Tibial artery (tissue), 4 donors: Measurements from ENCODE around the gene PDXK.

Experiments used
- DNase-seq, 2 donors: peaks; one replicate each; pipeline ENCODE4 v3.0.0-alpha.2; 2019
- H3K27ac ChIP-seq, 2 donors: fragments of 200-600 bp; sonication (generic) in 1 of 2; 1 replicate in 1 of 2; 2 replicates in 1 of 2; pipeline ENCODE4 v1.5.1; 2018 to 2019; ENCODE audit warnings: mild to moderate bottlenecking in 1 of 2
- H3K27me3 ChIP-seq, 2 donors: fragments of 200-600 bp; sonication (generic) in 1 of 2; one replicate each; pipeline versions ENCODE4 v1.5.1 to v1.6.0; 2016 to 2019
- H3K36me3 ChIP-seq, 3 donors: fragments of 200-600 bp; sonication (generic) in 2 of 3; one replicate each; pipeline ENCODE4 v1.5.1; 2016 to 2019; ENCODE audit warnings: mild to moderate bottlenecking in 2 of 3
- H3K4me1 ChIP-seq, 4 donors: fragments of 200-600 bp; sonication (generic) in 2 of 4; 1 replicate in 3 of 4; 2 replicates in 1 of 4; pipeline ENCODE4 v1.5.1; 2016 to 2019
- H3K4me3 ChIP-seq, 2 donors: fragments of 200-600 bp; sonication (generic) in 1 of 2; 1 replicate in 1 of 2; 2 replicates in 1 of 2; pipeline ENCODE4 v1.5.1; 2018 to 2019; ENCODE audit warnings: mild to moderate bottlenecking in 2 of 2
- H3K9me3 ChIP-seq, 3 donors: fragments of 200-600 bp; sonication (generic) in 1 of 3; one replicate each; pipeline ENCODE4 v1.5.1; 2016 to 2019
- intact Hi-C: fragments of 100-400 bp; cut with DNase I; formaldehyde crosslinking; loops from one replicate; pipeline ENCODE4 v1.15.0; 2023; ENCODE audit warnings: low total_unique reads
- TF ChIP-seq, protein P1 (sequence below), 2 experiments: fragments of 200-600 bp in 1 of 2; fragments of 450-650 bp in 1 of 2; IDR thresholded peaks; one replicate each; pipeline ENCODE4 v1.5.1; 2017 to 2019; ENCODE audit warnings: antibody characterized with exemption in 2 of 2, mild to moderate bottlenecking in 1 of 2, moderate library complexity in 1 of 2

PDXK gene

DNA sequence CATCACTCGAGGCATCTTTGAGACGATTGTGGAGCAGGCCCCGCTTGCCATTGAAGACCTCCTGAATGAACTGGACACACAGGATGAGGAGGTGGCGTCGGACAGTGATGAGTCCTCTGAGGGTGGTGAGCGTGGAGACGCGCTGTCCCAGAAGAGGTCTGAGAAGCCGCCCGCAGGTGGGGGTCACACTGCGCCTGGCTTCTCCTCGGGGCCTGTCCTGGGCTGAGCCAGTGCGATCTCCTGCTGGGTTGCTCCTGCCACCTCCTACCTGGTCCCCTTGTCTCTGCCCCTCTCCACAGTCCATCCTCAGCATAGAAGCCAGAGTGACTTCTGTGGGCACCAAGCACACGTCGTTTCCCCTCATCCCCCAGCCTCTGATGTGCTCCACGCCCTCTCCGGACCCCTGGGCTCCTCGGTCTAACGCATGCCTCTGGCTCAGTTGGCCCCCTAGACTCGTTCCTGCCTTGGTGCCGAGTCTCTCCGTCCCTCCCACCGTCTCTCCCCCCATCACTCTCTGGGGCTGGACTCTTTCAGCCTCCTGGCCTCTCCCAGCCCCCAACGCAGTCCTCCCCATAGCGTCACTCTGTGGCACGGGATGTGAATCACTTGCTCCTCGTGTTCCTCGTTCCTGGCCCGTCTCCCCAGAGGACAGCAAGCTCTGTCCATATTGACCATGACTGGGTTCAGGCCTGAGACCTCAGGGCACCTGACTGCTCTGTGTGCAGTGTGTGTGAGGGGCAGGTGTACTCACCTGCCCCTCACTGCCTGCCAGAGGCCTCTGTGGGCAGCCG lies 79.2 kb downstream of the PDXK start:
- Histone ChIP-seq H3K36me3 (peaks cover 71 to 99% (median 99%) of the 10 kb centered on the region in 3 donors), H3K9me3 (no peaks in the 10 kb centered on the region), H3K27me3 (no peaks in the 10 kb centered on the region), H3K27ac (no peak overlapping the region), H3K4me1 (no peaks in the 10 kb centered on the region), H3K4me3 (no peak overlapping the region)
- TF ChIP-seq, protein P1, sequence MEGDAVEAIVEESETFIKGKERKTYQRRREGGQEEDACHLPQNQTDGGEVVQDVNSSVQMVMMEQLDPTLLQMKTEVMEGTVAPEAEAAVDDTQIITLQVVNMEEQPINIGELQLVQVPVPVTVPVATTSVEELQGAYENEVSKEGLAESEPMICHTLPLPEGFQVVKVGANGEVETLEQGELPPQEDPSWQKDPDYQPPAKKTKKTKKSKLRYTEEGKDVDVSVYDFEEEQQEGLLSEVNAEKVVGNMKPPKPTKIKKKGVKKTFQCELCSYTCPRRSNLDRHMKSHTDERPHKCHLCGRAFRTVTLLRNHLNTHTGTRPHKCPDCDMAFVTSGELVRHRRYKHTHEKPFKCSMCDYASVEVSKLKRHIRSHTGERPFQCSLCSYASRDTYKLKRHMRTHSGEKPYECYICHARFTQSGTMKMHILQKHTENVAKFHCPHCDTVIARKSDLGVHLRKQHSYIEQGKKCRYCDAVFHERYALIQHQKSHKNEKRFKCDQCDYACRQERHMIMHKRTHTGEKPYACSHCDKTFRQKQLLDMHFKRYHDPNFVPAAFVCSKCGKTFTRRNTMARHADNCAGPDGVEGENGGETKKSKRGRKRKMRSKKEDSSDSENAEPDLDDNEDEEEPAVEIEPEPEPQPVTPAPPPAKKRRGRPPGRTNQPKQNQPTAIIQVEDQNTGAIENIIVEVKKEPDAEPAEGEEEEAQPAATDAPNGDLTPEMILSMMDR (IDR thresholded peaks at IDR 0.05): no peak
- DNase-seq: no peak
- intact Hi-C loops: no loop called here

DNA sequence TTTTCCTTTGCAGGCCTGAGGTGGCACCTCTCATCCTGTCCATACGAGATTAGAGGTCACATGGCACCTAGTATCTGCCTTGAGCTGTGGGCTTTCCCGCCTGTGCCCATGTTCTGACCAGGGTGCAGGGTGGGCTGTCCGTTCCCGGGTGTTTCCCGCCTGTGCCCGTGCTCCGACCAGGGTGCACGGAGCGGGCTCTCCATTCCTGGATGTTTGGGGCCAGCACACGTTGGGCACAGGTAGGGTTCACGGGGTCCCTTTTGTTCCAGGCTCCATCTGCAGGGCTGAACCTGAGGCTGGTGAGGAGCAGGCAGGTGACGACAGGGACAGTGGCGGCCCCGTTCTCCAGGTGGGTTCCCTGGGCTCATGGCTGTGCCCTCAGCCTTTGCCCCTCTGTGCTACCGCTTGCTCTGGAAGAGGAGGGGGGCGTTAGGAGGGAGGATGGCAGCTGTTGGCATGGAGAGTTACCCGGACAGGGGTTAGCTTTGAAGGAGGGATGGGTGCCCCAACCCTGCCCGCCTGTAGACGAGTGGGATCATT lies 80.4 kb downstream of the PDXK start:
- no peak overlapping the region for H3K4me3 ChIP-seq
- DNase-seq: no peak
- H3K36me3 ChIP-seq: peaks cover 64 to 99% (median 98%) of the 10 kb centered on the region in 3 donors
- H3K27ac ChIP-seq: no peak overlapping the region
- H3K27me3 ChIP-seq: no peaks in the 10 kb centered on the region
- H3K4me1 ChIP-seq: no peaks in the 10 kb centered on the region
- TF ChIP-seq, protein P1 (IDR thresholded peaks at IDR 0.05): no peak
- intact Hi-C loops: no loop called here
- no peaks in the 10 kb centered on the region for H3K9me3 ChIP-seq

DNA sequence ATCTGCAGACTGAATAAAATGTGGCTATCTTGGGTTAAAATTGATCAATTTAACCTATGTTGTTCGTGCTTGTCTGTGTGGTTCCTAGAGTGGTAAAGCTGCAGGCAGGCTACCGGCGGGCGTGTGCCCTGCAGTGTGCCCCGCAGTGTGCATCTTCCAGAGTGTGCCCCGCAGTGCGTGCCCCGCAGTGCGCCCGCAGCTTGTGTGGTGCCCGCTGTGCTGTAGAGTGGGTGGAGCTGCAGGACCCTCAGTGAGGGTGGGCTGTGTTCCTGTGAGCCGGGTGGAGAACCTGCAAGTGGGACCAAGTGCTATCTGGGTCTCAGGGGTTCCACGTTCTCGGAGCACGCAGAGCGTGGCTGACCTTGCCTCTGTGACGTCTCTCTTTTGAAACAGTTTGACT lies 81.2 kb downstream of the PDXK start:
- Histone ChIP-seq H3K9me3 (no peaks in the 10 kb centered on the region), H3K36me3 (peaks cover 62 to 99% (median 92%) of the 10 kb centered on the region in 3 donors), H3K27me3 (no peaks in the 10 kb centered on the region), H3K27ac (no peak overlapping the region), H3K4me3 (no peak overlapping the region), H3K4me1 (no peaks in the 10 kb centered on the region)
- TF ChIP-seq, protein P1 (IDR thresholded peaks at IDR 0.05): no peak
- DNase-seq: no peak
- intact Hi-C loops: no loop called here

DNA sequence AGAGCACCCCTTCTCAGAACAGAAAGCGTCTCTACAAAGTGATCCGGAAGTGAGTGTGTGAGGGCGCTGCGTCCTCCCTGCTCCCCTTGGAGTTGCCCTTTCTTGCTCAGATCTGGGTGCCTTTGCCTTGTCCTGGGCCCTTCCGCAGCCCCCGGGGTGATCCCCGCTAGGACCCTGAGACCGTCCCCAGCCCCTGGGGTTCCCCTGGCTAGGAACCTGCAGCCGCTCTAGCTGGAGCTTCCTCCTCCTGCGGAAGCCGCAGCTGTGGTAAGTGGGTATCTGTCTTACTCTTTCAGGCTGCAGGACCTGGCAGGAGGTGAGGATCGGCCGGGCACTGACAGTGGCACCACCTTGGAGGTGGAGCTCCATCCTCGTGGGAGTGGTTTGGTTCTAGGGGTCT lies 81.6 kb downstream of the PDXK start:
- Histone ChIP-seq H3K4me1 (no peaks in the 10 kb centered on the region), H3K9me3 (no peaks in the 10 kb centered on the region), H3K4me3 (no peak overlapping the region), H3K27me3 (no peaks in the 10 kb centered on the region), H3K27ac (no peak overlapping the region), H3K36me3 (peaks cover 59 to 99% (median 87%) of the 10 kb centered on the region in 3 donors)
- intact Hi-C loops: no loop called here
- DNase-seq: no peak
- TF ChIP-seq, protein P1 (IDR thresholded peaks at IDR 0.05): no peak

DNA sequence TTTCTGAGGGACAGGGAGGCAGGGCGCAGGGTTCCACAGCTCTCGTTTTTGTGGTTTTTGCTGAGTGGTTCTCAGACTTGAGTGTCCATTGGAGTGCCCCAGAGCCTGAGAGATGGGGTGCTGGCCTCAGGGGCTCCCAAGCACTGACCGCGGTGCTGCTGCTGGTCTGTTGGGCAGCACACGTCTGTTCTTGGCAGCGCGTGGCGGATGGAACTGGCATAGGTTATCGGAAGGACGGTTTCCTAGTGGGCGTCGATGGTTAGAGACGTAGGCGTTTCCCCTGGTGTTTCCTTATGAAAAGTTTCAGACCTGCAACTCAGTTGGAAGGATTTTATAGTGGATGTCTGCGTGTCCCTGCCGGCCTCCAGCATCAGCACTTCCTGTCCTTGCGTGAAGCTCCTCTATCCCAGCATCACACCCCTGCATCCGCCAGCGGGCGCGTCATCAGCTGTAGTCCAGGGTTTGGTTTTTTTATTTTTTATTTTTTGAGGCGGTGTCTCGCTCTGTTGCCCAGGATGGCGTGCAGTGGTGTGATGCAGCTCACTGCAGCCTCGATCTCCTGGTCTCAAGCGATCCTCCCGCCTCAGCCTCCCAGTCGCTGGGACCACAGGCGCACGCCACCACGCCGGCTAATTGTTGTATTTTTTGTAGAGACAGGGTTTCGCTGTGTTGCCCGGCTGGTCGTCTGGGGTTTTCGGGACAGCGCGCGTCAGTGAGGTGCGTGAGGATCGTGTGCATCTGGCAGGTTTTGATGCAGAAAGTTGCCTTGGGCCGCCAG lies 82.3 kb downstream of the PDXK start:
- no peak for DNase-seq
- intact Hi-C loops: no loop called here
- H3K27me3 ChIP-seq: no peaks in the 10 kb centered on the region
- no peaks in the 10 kb centered on the region for H3K9me3 ChIP-seq
- H3K4me3 ChIP-seq: no peak overlapping the region
- TF ChIP-seq, protein P1 (IDR thresholded peaks at IDR 0.05): no peak
- peaks cover 53 to 97% (median 81%) of the 10 kb centered on the region in 3 donors for H3K36me3 ChIP-seq
- no peaks in the 10 kb centered on the region for H3K4me1 ChIP-seq
- H3K27ac ChIP-seq: no peak overlapping the region
